ENCODE measurements around the gene SMAGP.
"Not testable (repeated sequence)": the region's sequence is repeated elsewhere in the genome, so short reads cannot be mapped to it uniquely, and the experiment has no call there.

The SMAGP gene

GRCh38 chr12:51270067-51270950 is at the start of gene SMAGP:
TSS of gene SMAGP (minus strand) at chr12:51270415. CDS start at chr12:51269278, 1,137 bp downstream.
- DNase-seq: peak in 4 of 14 donors; percentile 3 to 32 (median 20)

- no peak for DNase-seq
Observed at GRCh38 chr12:51318846-51319599, 48.8 kb upstream of the SMAGP start.

- not testable (repeated sequence) for DNase-seq
Observed at GRCh38 chr12:51318057-51318806, 48.0 kb upstream of the SMAGP start.

GRCh38 chr12:51311389-51311788 is 41.2 kb upstream of the SMAGP start:
- no peak for DNase-seq

GRCh38 chr12:51307655-51308593 is 37.7 kb upstream of the SMAGP start:
- DNase-seq: no peak

- DNase-seq: no peak
Observed at GRCh38 chr12:51306507-51306906, 36.3 kb upstream of the SMAGP start.

GRCh38 chr12:51300768-51301167 is 30.6 kb upstream of the SMAGP start:
- not testable (repeated sequence) for DNase-seq

- DNase-seq: no peak
Observed at GRCh38 chr12:51295651-51296050, 25.4 kb upstream of the SMAGP start.

- DNase-seq: not testable (repeated sequence)
Observed at GRCh38 chr12:51294097-51294496, 23.9 kb upstream of the SMAGP start.

- no peak for DNase-seq
Observed at GRCh38 chr12:51293696-51294095, 23.5 kb upstream of the SMAGP start.

- DNase-seq: peak in 5 of 14 donors; percentile 10 to 24 (median 10)
Observed at GRCh38 chr12:51291603-51292513, 21.6 kb upstream of the SMAGP start.

- DNase-seq: no peak
Observed at GRCh38 chr12:51285843-51286242, 15.6 kb upstream of the SMAGP start.

- no peak for DNase-seq
Observed at GRCh38 chr12:51281202-51281924, 11.1 kb upstream of the SMAGP start.

- DNase-seq: no peak
Observed at GRCh38 chr12:51275088-51275487, 4.9 kb upstream of the SMAGP start.

GRCh38 chr12:51272810-51273209 is 2.6 kb upstream of the SMAGP start:
- not testable (repeated sequence) for DNase-seq

GRCh38 chr12:51270951-51271518 is 820 bp upstream of the SMAGP start:
- no peak for DNase-seq

GRCh38 chr12:51269174-51270066 is 795 bp downstream of the SMAGP start:
- no peak for DNase-seq

GRCh38 chr12:51265024-51265423 is 5.2 kb downstream of the SMAGP start:
- DNase-seq: no peak

Measured in C1 segment of cervical spinal cord (tissue), 14 donors.